Muscle of leg (tissue), 11 donors: ENCODE results near the gene RRP1. TPM values are rescaled to one million over a fixed set of nuclear protein-coding genes. Genes with fewer than 3 reads are reported as not detected.

Experiments
- DNase-seq: peaks from one replicate; pipeline ENCODE4 v3.0.0; 2013
- H3K27ac ChIP-seq: one replicate; pipeline ENCODE4 v1.5.1; 2013; ENCODE audit warnings: mild to moderate bottlenecking, low read length, control low read depth
- H3K27me3 ChIP-seq: one replicate; pipeline ENCODE4 v1.6.1; 2013; ENCODE audit warnings: low read length; ENCODE audit not compliant: control insufficient read depth, insufficient read depth
- H3K36me3 ChIP-seq: one replicate; pipeline ENCODE4 v1.6.1; 2013; ENCODE audit warnings: low read length; ENCODE audit not compliant: control insufficient read depth, insufficient read depth
- H3K4me1 ChIP-seq: one replicate; pipeline ENCODE4 v1.6.1; 2013; ENCODE audit warnings: low read length; ENCODE audit not compliant: control insufficient read depth, insufficient read depth
- H3K4me3 ChIP-seq: one replicate; pipeline ENCODE4 v1.5.1; 2013; ENCODE audit warnings: low read length, control low read depth
- H3K9me3 ChIP-seq: replicated peaks from 2 replicates; pipeline ENCODE4 v1.6.1; 2013; ENCODE audit warnings: low read depth, low read length; ENCODE audit not compliant: control insufficient read depth
- WGBS: methylation state at CpG from one replicate; pipeline ENCODE4 v1.1.5; 2013; ENCODE audit warnings: missing lambda C conversion rate; ENCODE audit not compliant: insufficient coverage; 5-methylcytosine and 5-hydroxymethylcytosine counted together
- polyA plus RNA-seq, 8 donors: library from polyadenylated mRNA; unstranded; fragments of 120-200 nt; gene quantifications; one replicate each; pipeline versions ENCODE4 v1.2.1 to v1.2.3, GENCODE V29; 2013; ENCODE audit warnings: inconsistent platforms in 1 of 8, low replicate concordance in 1 of 8; ENCODE audit not compliant: insufficient read length in 8 of 8, insufficient read depth in 1 of 8
- total RNA-seq: library from RNA; stranded (reverse); fragments of 120-200 nt; gene quantifications from one replicate; pipeline ENCODE4 v1.2.4, GENCODE V29; 2013

The RRP1 gene
- total and polyA plus RNA-seq, 9 donors, result 12.9 to 22.7 (median 20.8) TPM

DNA sequence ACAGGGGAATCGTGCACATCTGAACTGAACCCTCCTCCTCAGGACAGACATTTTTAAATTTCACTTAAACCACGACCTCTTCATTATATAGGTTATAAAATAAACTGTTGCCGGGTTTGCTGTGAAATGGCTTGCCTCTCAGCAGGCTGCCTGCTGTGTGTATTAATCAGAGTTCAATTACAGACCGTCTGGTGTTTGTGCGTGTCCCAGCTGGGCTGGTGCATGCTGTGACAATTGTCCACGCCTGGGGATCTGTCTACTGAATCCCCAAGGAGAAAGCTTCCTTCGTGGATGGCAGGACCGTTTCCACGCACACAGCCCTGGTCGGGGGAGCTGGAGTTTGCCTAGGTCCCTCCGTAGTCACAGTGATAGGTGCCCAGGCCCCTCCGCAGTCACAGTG is 62.2 kb downstream of the RRP1 start:
- Histone ChIP-seq H3K4me3 (no peak overlapping the region), H3K9me3 (no peaks in the 10 kb centered on the region), H3K36me3 (no peaks in the 10 kb centered on the region), H3K4me1 (no peaks in the 10 kb centered on the region), H3K27ac (no peak overlapping the region), H3K27me3 (peaks cover 9% of the 10 kb centered on the region)
- DNase-seq, result no peak
- 68% methylated on average over 9 of the region's 12 CpGs for WGBS

DNA sequence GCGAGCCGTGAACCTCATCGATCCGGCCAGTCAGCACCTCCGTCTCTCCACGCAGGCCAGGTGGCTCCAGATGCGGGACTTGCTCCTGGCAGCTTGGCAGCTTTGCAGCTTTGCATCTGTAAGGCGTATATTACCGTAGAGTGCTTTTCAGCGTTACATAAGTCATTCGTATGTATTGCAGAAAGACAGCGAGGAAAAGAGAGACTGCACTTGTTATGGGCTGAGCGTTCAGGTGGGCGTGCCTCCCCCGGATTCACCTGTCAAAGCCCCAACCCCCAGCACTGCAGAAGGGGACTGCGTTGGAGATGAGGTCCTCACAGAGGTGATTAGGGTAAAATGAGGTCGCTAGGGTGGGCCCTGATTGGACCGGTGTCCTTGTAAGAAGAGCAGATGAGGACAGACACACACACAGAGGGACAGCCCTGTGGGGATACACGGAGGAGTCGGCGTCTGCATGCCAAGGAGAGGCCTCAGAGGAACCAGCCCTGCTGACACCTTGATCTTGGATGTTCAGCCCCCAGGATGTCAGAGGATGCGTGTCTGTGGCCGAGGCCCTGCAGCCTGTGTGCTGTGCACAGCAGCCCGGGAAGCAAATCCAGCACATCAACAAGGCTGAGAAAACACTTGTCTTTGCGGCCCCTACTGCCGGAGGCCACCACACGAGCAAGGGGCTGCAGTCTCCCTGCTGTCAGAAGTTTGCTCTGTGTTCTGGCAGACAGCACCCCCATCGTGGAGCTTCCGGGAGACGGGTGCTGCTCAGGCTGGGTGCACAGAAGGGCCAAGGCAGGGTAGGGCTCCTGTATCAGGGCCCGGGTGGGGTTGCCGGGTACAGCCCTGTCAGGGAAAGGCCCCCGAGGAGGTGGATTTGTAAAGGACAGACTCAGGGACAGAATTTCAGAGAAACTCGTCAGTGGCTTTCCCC is 64.7 kb downstream of the RRP1 start:
- DNase-seq, result no peak
- Histone ChIP-seq H3K27ac (no peak overlapping the region), H3K27me3 (peaks cover 9% of the 10 kb centered on the region), H3K4me1 (no peaks in the 10 kb centered on the region), H3K4me3 (no peak overlapping the region), H3K9me3 (no peaks in the 10 kb centered on the region), H3K36me3 (no peaks in the 10 kb centered on the region)
- 67% methylated on average over 33 of the region's 34 CpGs for WGBS

Other genes with a start within 250 kb of the RRP1 start
- 1.2 TPM for gene HSF2BP, start 130.1 kb upstream of the RRP1 start, total RNA-seq
- gene HSF2BP, start 130.1 kb upstream of the RRP1 start, polyA plus RNA-seq, result 1 to 10 TPM in 2 of 8 donors, under 1 TPM in 6; 0.68 to 1.1 (median 0.88) TPM
- 17.9 TPM for gene RRP1B, start 130.0 kb upstream of the RRP1 start, total RNA-seq
- 10 to 100 TPM; 22.1 to 29.5 (median 26.5) TPM for gene RRP1B, start 130.0 kb upstream of the RRP1 start, polyA plus RNA-seq
- gene PDXK, start 70.4 kb upstream of the RRP1 start, total RNA-seq, result 31.6 TPM
- 10 to 100 TPM; 20.9 to 29.5 (median 21.4) TPM for gene PDXK, start 70.4 kb upstream of the RRP1 start, polyA plus RNA-seq
- 5.6 TPM for gene CSTB, start 13.3 kb upstream of the RRP1 start, total RNA-seq
- 10 to 100 TPM; 13.8 to 26.0 (median 23.0) TPM for gene CSTB, start 13.3 kb upstream of the RRP1 start, polyA plus RNA-seq
- gene AGPAT3, start 75.6 kb downstream of the RRP1 start, total RNA-seq, result 19.2 TPM
- gene AGPAT3, start 75.6 kb downstream of the RRP1 start, polyA plus RNA-seq, result 10 to 100 TPM; 23.3 to 32.2 (median 28.2) TPM
- gene TRAPPC10, start 222.7 kb downstream of the RRP1 start, total RNA-seq, result 12.0 TPM
- gene TRAPPC10, start 222.7 kb downstream of the RRP1 start, polyA plus RNA-seq, result 10 to 100 TPM in 6 of 8 donors, 1 to 10 TPM in 2; 9.9 to 16.7 (median 12.1) TPM